ENCODE measurements around the gene PLPP1.

Gene PLPP1

DNA sequence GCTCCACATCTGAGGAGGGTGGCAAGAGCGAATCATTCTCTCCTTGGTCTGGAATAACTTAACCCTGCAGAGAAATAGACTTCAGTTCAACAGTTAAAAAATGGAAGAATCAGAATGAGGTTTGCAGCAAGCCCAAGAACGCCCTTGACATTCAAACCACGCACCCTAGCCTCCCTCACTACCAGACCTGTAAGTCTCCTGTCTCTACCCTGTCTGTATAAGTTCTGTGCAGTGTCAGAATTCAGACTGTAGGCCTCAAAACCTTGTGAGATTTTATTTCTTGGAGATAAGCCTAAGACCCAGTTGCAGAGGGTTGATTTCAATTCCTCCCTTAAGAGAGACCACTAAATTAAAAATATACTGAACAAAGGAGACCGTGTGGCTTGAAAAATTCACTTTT lies 35.8 kb upstream of the PLPP1 start:
- Histone ChIP-seq H3K9me3 (ENCODE audit: control insufficient read depth, insufficient read depth, low read length) (no peaks in the 10 kb centered on the region), H3K9ac (ENCODE audit: low read depth, low read length) (peak overlapping the region; percentile 60), H3K4me1 (ENCODE audit: control insufficient read depth, insufficient read depth, low read length) (peaks cover 36% of the 10 kb centered on the region), H3K36me3 (ENCODE audit: control insufficient read depth, insufficient read depth, low read length) (no peaks in the 10 kb centered on the region), H3K27ac (ENCODE audit: low read depth, low read length) (peak overlapping the region; percentile 97), H3K4me3 (ENCODE audit: low read depth, low read length) (no peak overlapping the region), H3K27me3 (ENCODE audit: control insufficient read depth, insufficient read depth, low read length) (no peaks in the 10 kb centered on the region)

DNA sequence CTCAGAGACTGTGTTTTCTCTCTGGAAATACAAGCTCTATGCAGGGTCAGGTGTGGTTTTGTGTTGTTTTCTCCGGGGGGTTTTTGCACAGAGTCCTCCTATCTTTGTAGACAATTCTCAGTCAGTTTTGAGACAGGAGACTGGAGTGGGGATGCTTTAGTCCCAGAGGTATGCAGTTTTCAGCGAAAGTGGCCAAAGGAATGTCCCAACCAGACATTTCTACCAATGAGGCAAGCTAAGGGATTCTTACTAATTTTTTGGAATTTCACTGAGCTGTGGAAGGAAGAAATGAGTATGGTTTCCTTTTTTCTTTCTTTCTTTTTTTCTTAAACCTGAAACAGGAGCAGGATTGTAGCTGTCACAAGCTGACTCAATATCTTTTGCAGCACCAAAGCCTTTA lies 35.3 kb upstream of the PLPP1 start:
- Histone ChIP-seq H3K36me3 (ENCODE audit: control insufficient read depth, insufficient read depth, low read length) (no peaks in the 10 kb centered on the region), H3K27ac (ENCODE audit: low read depth, low read length) (peak overlapping the region; percentile 97), H3K9ac (ENCODE audit: low read depth, low read length) (peak overlapping the region; percentile 60; the same call in 1 of the 2 replicates)

DNA sequence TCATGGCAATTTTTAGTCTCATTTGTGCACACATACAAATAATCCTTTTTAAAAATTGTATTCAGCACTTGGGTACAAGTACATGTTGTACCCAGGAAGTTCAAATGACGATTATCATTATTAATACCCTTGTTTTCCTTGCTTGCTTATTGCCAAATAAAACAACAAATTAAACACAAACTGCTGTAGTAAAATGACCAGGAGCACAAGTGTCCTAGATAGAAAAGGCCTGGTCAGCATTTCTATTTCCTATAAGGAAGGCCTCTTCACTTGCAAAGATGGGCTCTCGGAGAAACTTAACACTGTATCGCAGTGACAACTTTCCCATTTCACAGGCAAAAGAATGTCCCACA lies 34.7 kb upstream of the PLPP1 start:
- Histone ChIP-seq H3K9me3 (ENCODE audit: control insufficient read depth, insufficient read depth, low read length) (no peaks in the 10 kb centered on the region), H3K4me3 (ENCODE audit: low read depth, low read length) (no peak overlapping the region), H3K36me3 (ENCODE audit: control insufficient read depth, insufficient read depth, low read length) (no peaks in the 10 kb centered on the region), H3K27me3 (ENCODE audit: control insufficient read depth, insufficient read depth, low read length) (no peaks in the 10 kb centered on the region), H3K9ac (ENCODE audit: low read depth, low read length) (no peak overlapping the region; the same call in 1 of the 2 replicates), H3K27ac (ENCODE audit: low read depth, low read length) (peak overlapping the region; percentile 97), H3K4me1 (ENCODE audit: control insufficient read depth, insufficient read depth, low read length) (peaks cover 36% of the 10 kb centered on the region)

More for the DNA sequence above, 35.3 kb upstream of the PLPP1 start:
- H3K27me3 ChIP-seq (ENCODE audit: control insufficient read depth, insufficient read depth, low read length): no peaks in the 10 kb centered on the region
- peaks cover 36% of the 10 kb centered on the region for H3K4me1 ChIP-seq (ENCODE audit: control insufficient read depth, insufficient read depth, low read length)
- H3K4me3 ChIP-seq (ENCODE audit: low read depth, low read length): no peak overlapping the region
- no peaks in the 10 kb centered on the region for H3K9me3 ChIP-seq (ENCODE audit: control insufficient read depth, insufficient read depth, low read length)

DNA sequence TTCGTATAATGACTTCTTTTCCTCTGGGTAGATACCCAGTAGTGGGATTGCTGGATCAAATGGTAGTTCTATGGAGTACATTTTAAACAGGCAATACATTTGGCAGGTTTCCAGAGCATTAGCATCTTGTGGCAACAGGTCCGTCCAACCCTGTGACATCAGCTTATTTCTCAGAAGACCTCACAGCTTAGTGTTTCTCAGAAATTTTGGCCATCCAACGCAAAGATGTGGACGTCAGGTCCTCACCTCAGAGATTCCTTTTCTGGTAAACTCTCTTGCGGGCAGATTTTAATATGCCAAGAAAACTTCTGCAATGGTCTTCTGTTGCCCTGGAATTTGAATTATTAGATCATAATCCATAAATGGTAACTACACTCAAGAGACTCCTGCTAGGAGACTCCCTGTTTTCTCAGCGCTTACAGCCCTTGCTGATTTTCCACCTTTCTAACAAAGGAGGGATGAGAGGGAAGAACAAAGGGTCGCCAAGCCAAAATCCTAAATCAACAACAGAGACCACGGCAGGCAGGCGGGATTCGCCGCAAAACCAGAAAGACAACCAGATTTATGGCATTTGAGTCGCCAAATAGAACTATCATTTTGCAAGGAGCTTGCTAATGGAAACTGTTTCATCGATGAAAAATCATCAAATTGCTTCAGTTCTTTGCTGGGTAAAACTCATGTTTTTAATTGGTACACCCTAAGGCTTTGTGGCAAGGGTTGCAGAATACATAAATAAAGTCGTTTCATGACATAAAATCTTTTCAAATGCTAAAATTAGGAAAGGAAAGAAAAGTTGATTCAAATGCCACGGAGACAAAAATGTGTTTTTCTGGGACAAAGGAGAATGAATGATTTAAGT lies 34.1 kb upstream of the PLPP1 start:
- peak overlapping the region; percentile 39 for H3K27ac ChIP-seq (ENCODE audit: low read depth, low read length)
- no peaks in the 10 kb centered on the region for H3K36me3 ChIP-seq (ENCODE audit: control insufficient read depth, insufficient read depth, low read length)

DNA sequence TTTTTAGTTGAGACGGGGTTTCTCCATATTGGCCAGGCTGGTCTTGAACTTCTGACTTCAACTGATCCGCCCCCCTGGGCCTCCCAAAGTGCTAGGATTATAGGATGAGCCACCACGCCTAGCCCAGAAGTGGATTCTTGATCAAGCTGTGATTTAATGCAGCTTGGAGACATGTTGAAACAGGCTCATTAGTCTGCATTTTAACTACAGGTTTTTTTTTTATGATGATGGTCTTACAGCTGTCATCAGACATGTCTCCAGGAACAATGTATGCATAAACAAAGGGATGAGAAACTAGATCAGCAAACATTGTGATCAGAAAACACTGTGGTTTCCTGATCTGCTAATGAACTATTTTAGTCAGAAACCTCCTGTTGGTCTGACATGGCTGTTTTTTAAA lies 30.0 kb upstream of the PLPP1 start:
- H3K27ac ChIP-seq (ENCODE audit: low read depth, low read length): no peak overlapping the region
- H3K9me3 ChIP-seq (ENCODE audit: control insufficient read depth, insufficient read depth, low read length): no peaks in the 10 kb centered on the region
- H3K4me1 ChIP-seq (ENCODE audit: control insufficient read depth, insufficient read depth, low read length): peaks cover 13% of the 10 kb centered on the region
- H3K27me3 ChIP-seq (ENCODE audit: control insufficient read depth, insufficient read depth, low read length): no peaks in the 10 kb centered on the region
- no peak overlapping the region for H3K4me3 ChIP-seq (ENCODE audit: low read depth, low read length)
- no peaks in the 10 kb centered on the region for H3K36me3 ChIP-seq (ENCODE audit: control insufficient read depth, insufficient read depth, low read length)
- no peak overlapping the region for H3K9ac ChIP-seq (ENCODE audit: low read depth, low read length)

More for the DNA sequence above, 34.1 kb upstream of the PLPP1 start:
- Histone ChIP-seq H3K27me3 (ENCODE audit: control insufficient read depth, insufficient read depth, low read length) (no peaks in the 10 kb centered on the region), H3K4me1 (ENCODE audit: control insufficient read depth, insufficient read depth, low read length) (peaks cover 36% of the 10 kb centered on the region), H3K9me3 (ENCODE audit: control insufficient read depth, insufficient read depth, low read length) (no peaks in the 10 kb centered on the region), H3K4me3 (ENCODE audit: low read depth, low read length) (no peak overlapping the region), H3K9ac (ENCODE audit: low read depth, low read length) (no peak overlapping the region)

DNA sequence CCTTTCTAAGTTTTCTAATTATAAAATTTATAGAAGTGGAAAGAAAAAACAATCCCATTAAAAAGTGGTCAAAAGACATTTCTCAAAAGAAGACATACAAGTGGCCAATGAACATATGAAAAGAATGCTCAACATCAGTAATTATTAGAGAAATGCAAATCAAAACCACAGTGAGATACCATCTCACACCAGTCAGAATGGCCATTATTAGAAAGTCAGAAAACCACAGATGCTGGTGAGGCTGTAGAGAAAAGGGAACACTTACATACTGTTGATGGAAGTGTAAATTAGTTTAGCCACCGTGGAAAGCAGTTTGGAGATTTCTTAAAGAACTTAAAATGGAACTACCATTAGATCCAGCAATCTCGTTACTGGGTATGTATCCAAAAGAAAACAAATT lies 23.7 kb upstream of the PLPP1 start:
- H3K4me3 ChIP-seq (ENCODE audit: low read depth, low read length): no peak overlapping the region
- H3K27me3 ChIP-seq (ENCODE audit: control insufficient read depth, insufficient read depth, low read length): no peaks in the 10 kb centered on the region
- no peak overlapping the region for H3K27ac ChIP-seq (ENCODE audit: low read depth, low read length)
- no peak overlapping the region for H3K9ac ChIP-seq (ENCODE audit: low read depth, low read length)
- peaks cover 10% of the 10 kb centered on the region for H3K4me1 ChIP-seq (ENCODE audit: control insufficient read depth, insufficient read depth, low read length)
- no peaks in the 10 kb centered on the region for H3K36me3 ChIP-seq (ENCODE audit: control insufficient read depth, insufficient read depth, low read length)
- H3K9me3 ChIP-seq (ENCODE audit: control insufficient read depth, insufficient read depth, low read length): no peaks in the 10 kb centered on the region

DNA sequence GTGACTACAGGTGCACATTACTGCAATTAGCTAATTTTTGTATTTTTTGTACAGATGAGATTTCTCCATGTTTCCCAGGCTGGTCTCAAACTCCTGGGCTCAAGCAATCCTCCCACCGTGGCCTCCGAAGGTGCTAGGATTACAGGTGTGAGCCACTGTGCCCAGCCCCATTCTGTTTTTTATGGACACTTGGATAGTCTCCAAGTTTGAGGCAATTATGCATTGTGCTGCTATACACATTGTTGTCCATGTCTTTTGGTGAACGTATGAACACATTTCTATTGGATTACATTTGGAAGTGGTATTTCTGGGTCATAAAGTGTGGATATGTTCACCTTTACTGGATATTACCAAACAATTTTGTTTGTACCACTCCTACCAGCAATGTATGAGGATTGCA lies 22.4 kb upstream of the PLPP1 start:
- Histone ChIP-seq H3K36me3 (ENCODE audit: control insufficient read depth, insufficient read depth, low read length) (no peaks in the 10 kb centered on the region), H3K4me3 (ENCODE audit: low read depth, low read length) (no peak overlapping the region), H3K27me3 (ENCODE audit: control insufficient read depth, insufficient read depth, low read length) (no peaks in the 10 kb centered on the region), H3K4me1 (ENCODE audit: control insufficient read depth, insufficient read depth, low read length) (peaks cover 10% of the 10 kb centered on the region), H3K27ac (ENCODE audit: low read depth, low read length) (no peak overlapping the region), H3K9me3 (ENCODE audit: control insufficient read depth, insufficient read depth, low read length) (no peaks in the 10 kb centered on the region), H3K9ac (ENCODE audit: low read depth, low read length) (no peak overlapping the region)

DNA sequence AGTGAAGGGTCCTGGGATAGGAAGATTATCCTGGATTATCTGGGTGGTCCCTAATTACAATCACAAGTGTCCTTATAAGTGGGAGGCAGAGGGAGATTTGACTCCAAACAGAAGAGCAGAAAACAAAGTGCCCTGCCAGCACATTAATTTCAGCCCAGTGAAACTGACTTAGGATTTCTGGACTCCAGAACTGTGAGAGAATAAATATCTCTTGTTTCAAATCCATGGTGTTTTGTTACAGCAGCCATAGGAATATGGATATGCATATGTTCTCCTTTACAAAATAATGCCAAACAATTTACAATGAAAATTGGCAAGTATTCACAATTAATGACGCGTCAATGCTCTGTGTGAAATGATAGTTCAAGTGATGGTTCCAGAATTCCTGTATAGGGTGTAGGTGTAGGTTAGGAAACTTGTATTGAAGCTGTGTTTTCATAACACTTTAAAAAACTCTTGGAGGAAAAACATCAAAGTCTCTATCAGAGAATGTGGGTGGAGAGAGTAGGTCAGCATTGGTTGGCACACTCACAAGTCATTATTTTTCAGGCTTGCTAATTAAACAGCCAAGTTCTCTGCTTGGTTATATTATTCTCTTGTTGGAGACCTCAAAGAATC lies 19.9 kb upstream of the PLPP1 start:
- H3K27me3 ChIP-seq (ENCODE audit: control insufficient read depth, insufficient read depth, low read length): no peaks in the 10 kb centered on the region
- no peaks in the 10 kb centered on the region for H3K9me3 ChIP-seq (ENCODE audit: control insufficient read depth, insufficient read depth, low read length)
- H3K4me3 ChIP-seq (ENCODE audit: low read depth, low read length): no peak overlapping the region
- H3K36me3 ChIP-seq (ENCODE audit: control insufficient read depth, insufficient read depth, low read length): no peaks in the 10 kb centered on the region
- H3K9ac ChIP-seq (ENCODE audit: low read depth, low read length): no peak overlapping the region
- H3K4me1 ChIP-seq (ENCODE audit: control insufficient read depth, insufficient read depth, low read length): peaks cover 13% of the 10 kb centered on the region
- H3K27ac ChIP-seq (ENCODE audit: low read depth, low read length): peak overlapping the region; percentile 17

DNA sequence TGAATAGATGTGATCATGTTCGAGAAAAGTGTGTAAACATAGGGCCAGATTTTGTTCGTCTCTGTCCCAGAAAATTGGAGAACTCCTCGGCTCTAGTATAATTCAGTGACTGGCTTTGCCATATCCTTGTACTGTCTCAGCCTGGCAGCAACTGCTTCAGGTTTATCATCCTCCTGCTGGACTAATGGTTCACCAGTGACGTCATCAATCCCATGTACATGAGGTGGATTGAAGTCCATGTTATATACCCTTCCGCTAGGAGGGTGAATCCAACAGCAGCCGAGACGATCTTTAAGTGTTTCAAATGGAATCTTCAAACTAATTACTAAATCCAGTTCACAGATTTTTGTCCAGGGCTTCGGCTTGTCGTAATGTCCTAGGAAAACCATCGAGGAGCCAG lies 17.1 kb upstream of the PLPP1 start:
- H3K4me3 ChIP-seq (ENCODE audit: low read depth, low read length): no peak overlapping the region
- H3K27me3 ChIP-seq (ENCODE audit: control insufficient read depth, insufficient read depth, low read length): no peaks in the 10 kb centered on the region
- H3K9ac ChIP-seq (ENCODE audit: low read depth, low read length): no peak overlapping the region
- no peaks in the 10 kb centered on the region for H3K9me3 ChIP-seq (ENCODE audit: control insufficient read depth, insufficient read depth, low read length)
- no peaks in the 10 kb centered on the region for H3K36me3 ChIP-seq (ENCODE audit: control insufficient read depth, insufficient read depth, low read length)
- peaks cover 13% of the 10 kb centered on the region for H3K4me1 ChIP-seq (ENCODE audit: control insufficient read depth, insufficient read depth, low read length)
- H3K27ac ChIP-seq (ENCODE audit: low read depth, low read length): no peak overlapping the region

DNA sequence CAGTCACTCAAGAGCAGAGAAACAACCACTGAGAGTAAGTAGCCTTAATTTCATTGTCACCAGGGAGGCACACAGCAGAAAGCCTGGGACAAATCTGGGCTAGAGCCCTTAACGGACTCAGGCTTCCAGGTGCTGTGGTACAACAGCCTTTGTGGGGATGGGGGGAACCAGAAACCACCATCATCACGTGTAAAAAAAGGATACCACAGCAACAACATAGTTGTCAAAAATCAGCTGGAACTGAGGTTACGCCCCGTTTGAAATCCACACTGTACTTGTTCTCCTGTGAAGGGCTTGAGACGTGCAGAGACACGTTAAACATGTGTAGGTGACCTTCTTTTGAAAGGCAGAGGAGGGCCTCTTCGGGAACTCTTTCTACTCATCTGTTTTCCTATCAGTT lies 16.6 kb upstream of the PLPP1 start:
- no peaks in the 10 kb centered on the region for H3K36me3 ChIP-seq (ENCODE audit: control insufficient read depth, insufficient read depth, low read length)
- H3K27ac ChIP-seq (ENCODE audit: low read depth, low read length): no peak overlapping the region
- no peak overlapping the region for H3K4me3 ChIP-seq (ENCODE audit: low read depth, low read length)
- H3K27me3 ChIP-seq (ENCODE audit: control insufficient read depth, insufficient read depth, low read length): no peaks in the 10 kb centered on the region
- no peaks in the 10 kb centered on the region for H3K9me3 ChIP-seq (ENCODE audit: control insufficient read depth, insufficient read depth, low read length)
- no peak overlapping the region for H3K9ac ChIP-seq (ENCODE audit: low read depth, low read length)
- peaks cover 13% of the 10 kb centered on the region for H3K4me1 ChIP-seq (ENCODE audit: control insufficient read depth, insufficient read depth, low read length)

DNA sequence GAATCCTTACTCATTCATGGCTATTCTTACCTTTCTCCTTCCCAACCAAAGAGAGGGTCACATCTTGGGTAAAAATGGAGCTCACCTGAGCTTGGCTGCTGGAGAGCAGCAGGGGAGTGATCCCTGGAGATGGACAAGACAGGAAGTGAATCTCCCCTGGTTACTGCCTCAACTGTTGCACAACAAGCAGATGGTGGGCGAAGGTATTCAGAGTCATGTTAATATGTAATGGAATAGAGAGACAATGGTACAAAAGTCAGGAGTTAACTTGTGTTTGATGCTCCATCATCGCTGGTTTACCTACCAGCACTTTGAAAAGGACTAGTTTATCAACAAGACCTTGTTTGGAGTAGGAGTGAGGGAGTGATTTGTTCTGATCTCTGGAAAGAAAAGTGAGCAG lies 13.0 kb upstream of the PLPP1 start:
- Histone ChIP-seq H3K27ac (ENCODE audit: low read depth, low read length) (no peak overlapping the region), H3K4me1 (ENCODE audit: control insufficient read depth, insufficient read depth, low read length) (peaks cover 3% of the 10 kb centered on the region; the same call in 1 of the 2 replicates), H3K36me3 (ENCODE audit: control insufficient read depth, insufficient read depth, low read length) (no peaks in the 10 kb centered on the region), H3K27me3 (ENCODE audit: control insufficient read depth, insufficient read depth, low read length) (no peaks in the 10 kb centered on the region), H3K9me3 (ENCODE audit: control insufficient read depth, insufficient read depth, low read length) (no peaks in the 10 kb centered on the region), H3K4me3 (ENCODE audit: low read depth, low read length) (no peak overlapping the region), H3K9ac (ENCODE audit: low read depth, low read length) (no peak overlapping the region)

All from HUES48 (cell line).